NCI-H69 (cell line): ENCODE results near the gene FCN1.

Experiments
- DNase-seq: peaks from one replicate; lab custom pipeline; 2025; lab: John Stamatoyannopoulos, UW

Gene FCN1

DNA sequence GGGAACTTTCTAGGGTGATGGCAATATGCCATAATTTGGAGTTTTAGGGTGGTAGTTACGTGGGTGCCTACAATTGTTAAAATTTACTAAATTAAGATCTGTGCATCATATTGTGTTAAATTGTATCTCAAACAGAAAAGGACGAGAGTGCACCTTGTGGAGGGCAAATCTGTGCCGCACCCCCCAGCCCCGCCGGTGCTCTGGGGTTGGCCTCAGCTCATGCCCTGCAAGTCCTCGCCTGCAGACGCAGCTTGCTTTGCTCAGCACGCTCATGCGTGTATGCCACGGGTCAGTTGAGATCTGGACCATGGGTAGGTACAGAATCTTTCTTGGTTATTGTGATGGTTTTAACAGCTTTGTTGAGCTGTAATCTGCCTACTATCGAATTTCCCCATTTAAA, 33.7 kb upstream of the FCN1 start:
- DNase-seq, result no peak

DNA sequence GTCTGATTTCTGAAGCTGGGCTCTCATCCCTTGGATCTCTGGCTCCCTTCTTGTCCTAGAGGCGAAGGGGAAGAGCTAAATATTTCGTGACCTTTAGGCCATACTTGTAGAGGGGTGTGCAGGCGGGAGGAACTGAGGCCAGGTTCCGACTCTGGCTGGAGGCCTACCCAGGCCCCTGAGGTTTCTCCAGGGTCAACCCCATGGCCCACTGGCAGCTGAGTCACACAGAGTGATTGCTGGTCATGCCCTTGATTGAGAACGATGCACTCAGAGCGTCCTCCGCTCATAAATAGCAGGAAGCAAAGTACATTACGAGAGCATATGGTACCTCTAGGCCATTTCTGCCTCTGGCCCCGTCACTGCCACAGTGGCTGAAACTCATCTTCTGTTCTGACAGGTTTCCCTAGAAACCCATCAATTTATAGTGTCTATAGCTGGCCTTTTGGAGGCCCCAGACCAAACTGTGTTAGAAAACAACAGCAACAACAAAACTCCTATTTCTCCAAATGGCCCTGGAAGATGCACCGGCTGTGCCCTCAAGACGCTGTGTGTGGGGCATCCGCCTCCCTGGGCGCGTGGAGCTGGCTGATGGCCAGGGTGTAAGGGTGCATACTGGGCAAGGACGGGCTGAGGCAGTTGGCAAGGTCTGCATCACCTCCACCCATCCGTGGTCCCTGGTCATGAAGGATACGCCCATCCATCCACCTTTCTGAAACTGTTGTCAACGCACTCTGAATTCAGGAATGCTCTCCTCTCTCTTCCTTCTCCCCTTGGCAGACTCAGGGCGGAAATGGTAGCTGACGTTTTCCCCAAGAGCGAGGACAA, 32.9 kb upstream of the FCN1 start:
- no peak for DNase-seq

DNA sequence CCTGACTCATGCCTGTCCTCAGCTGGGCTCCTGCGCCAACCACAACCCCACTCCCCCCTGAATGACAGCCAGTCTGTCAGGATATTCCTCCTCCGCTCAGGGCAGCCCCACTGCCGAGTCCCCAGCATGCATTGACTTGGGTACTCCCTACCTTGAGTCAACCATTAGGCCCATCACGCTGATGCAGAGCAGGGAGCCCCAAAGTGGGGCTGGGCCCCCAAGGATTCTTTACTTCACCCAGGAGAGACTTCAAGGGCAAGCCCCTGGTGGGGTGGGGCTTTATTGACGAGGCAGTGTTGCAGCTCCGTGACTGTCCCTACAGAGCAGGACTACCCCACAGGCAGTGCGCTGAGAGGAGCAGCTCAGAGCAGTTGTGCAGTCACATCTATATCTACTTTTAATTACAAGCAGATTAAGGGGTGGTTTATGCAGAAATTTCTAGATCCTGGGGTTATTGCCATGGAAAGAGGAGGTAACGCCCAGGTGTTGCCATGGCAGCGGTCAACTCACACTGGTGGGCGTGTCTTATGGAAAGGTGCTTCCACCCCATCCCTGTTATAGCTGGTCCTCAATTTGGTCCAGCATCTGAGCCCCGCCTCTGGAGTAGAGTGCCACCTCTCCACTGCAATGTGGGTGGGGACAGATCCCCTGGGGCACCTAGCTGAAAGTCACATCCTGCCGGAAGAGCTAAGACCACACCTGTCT, 32.1 kb upstream of the FCN1 start:
- DNase-seq, result no peak

DNA sequence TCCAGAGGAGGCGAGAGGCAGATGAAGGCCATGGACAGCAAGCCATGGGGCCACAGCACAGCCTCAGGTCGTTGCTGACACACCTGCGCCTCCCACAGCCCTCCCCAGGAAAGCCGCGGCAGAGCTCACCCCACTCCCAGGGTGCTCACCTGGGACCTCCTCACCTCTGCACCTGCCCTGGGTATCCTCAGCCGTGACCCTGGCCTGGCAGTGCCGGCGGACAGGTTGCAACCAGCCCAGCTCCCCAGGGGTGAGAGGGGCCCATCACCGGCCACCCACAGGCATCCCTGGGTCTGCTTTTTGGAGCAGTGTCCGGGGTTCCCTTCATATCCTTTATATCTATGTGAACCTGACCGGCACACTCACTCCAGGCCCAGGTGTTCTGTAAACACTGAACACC, 30.4 kb upstream of the FCN1 start:
- DNase-seq, result no peak

DNA sequence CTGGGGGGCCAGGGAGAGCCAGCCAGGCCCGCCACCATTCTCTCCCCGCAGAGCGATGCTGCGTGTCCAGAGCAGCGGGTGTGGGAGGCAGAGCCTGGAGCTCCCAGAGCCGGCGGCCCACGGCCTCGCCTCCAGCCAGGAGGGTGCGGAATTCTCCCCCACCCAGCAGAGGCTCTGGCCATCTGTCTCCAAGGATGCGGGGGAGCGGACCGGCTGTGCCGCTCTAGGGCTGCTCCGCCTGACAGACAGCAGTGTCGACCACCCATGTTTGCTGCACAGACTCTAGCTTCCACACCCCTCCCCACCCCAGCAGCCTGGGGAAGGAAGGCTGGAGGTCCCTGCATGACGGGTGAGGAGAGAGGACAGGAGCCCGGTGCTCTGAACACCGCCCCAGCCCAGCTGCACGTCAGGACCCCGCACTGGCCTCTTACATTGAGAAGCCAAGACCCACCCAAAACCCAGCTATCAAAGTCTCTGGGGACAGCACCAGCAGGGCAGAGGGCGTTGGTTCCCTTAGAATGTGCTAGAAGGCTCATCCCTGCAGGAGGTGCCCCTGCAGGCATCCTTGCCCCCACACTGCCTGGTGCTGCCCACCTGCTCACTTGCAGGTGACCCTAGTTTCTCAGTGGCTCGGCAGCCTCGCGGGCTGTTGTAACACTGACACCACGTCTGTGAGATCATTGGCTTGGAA, 29.7 kb upstream of the FCN1 start:
- DNase-seq, result peak; percentile 17

DNA sequence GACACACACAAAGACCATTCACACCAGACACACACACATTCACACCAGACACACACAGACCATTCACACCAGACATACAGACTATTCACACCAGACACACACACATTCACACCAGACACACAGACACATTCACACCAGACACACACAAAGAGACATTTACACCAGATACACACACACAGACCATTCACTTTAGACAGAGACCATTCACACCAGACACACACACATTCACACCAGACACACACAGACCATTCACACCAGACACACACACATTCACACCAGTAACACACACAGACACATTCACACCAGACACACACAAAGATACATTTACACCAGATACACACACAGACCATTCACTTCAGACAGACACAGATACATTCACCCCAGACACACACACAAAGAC, 29.0 kb upstream of the FCN1 start:
- no peak for DNase-seq

DNA sequence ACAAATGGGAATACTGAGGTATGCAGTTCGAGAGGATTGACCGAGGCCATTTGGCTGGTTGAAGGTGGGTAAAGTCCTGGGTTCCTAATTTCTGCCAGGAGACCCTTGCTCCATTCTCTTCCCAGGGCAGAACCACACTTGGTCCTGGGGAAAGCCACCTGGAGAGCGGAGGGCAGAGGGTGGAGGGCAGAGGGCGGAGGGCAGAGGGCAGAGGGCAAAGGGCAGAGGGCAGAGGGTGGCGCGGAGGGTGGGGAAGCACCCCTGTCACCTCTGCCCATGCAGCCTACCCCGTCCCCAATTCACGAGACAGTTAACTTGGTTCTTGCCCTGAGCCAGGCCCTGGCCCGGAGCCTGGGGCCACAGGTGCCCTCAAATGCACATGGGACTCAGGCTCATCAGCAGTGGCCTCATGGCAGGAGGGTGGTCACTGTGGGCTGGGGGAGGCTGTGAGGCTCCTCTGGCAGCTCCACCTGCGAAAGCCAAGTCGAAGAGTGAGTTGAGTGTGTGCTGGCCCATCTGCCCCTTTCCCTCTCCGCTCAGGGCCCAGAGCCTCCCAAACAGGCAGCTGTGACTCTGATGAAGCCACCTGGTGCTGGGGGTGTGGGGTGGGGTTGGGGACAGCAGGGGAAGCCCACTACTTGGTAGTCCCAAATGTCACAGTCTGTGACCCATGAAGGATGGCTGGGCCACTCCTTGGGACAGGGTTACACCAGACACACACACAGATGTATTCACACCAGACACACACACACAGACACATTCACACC, 28.0 kb upstream of the FCN1 start:
- no peak for DNase-seq

DNA sequence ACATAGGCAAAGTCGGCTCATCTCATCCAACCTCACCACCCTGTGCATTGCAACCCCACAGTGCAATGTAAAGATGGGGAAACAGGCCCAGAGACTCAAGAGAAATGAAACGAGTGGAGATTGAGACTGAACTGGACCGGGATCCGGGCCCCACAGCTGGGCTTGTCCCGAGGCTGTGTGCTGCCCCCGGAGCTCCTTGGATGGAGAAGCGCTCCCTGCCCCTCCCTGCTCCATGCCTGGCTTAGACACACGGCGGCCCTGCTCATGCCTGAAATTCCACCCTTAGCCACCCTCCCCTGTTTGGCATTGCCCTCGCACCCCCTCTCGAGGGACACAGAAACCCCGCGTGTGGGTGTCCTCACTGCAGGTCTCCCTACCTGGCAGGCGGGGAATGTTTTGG, 27.2 kb upstream of the FCN1 start:
- no peak for DNase-seq

DNA sequence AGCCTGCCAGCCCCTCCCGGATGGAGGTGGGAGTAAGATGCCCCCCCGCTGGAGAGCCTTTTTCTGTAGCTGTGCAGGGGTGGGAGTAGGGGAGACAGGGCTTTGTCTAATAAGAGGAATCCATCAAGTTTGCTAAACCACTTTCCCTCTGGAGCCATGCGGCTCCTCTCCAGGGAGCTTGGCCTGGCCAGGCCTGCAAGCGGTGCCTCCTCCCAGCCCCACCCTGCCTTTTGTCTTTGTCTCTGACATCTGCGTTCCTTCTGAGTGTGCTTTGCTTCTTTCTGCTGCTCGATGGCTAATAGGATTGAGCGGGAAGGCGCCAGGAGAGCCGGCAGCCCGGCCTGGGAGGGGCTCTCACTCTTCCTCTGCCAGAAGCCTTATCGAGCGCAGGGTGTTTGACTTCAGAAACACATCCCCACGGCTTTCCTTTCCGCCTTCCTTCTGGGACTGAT, 26.7 kb upstream of the FCN1 start:
- peak; percentile 75 for DNase-seq

DNA sequence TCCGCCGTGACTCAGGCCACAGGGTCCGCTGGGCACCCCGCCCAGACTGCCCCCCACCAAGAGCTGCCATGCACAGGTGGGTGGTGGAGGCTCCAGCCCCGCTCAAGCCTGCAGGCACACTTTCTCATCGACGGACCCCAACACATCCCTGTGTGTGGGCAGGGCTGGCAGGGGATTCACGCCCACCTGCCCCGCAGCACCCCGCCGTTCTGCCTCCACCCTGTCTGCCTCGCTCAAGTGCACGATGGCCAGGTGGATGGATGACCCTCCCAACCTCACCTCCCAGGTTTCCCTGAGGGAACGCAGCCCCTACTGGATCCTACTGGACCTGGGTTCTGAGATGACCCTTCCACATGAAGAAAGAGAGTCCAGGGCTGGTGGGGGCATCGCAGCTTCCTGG, 26.1 kb upstream of the FCN1 start:
- DNase-seq, result no peak

DNA sequence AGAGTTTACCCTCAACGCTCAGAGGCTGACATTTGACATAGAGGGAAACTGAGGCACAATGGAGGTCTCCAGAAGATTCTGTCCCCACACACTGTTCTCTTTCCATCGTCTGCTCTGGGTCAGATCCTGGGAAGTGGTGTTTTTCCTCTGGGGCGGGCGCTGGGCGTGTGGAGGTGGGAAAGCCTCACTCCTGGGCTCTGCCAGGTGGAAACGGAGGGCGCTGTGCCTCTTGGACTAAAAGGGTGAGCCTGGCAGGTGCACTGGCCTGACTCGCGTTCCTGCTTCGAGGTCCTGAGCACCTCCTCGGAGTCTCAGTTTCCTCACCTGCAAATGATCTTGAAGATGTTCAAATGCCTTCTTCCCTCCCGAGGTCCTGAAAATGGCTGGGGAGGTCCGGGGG, 25.7 kb upstream of the FCN1 start:
- DNase-seq, result no peak

DNA sequence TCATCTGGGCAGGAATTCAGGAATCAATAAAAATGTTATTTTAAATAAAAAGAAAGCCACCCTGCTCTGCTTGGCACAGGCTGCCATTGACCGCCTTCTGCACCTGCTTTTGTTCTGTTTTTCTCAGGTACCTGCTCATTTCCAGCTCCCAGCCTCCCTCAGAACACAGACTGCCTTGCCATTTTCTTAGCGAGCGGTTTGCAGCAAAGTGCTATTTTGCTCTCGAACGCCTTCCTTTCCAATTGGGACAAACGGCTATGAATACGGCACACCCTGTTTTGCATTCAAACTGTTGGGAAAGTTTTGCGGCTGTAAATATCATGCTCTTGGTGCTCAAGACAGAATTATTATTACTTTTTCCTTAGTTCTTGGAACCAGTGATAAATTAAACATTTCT, 25.1 kb upstream of the FCN1 start:
- no peak for DNase-seq

DNA sequence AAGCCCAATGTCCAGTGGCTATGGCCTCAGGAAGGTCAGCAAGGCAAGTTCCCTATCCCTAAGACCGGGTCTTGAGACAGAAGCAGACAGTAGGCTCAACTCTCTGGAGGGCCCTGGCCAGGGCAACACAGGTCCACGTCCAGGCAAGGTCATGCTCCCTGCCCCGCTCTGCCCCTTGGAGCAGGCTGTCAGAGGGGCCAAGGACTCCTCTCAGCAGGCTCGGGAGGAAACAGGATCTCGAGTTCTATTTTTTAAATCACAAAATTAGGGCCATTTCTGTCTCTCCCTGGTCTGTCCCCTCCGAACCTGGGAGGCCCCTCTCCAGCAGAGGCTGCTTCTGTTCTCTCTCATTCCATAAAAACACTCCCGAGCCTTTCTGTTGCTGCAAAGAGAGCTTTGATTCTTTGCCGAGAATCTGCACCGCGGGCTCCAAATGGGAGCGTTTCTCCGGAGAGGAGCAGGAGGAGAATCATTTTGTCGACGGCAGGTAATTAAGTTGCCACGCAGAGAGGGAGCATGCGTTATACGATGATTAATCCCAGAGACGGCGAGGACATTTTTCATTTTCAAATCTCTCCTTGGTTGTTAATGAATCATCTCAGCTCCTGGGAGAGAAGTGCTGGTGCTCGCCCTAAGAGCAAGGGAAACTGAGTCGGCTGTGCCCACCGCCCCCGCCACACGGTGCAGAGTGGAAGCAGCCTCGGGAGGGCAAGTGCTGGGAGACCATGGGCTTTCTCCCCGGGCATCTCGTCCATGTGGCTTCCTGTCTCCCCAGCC, 24.5 kb upstream of the FCN1 start:
- peak; percentile 26 for DNase-seq

DNA sequence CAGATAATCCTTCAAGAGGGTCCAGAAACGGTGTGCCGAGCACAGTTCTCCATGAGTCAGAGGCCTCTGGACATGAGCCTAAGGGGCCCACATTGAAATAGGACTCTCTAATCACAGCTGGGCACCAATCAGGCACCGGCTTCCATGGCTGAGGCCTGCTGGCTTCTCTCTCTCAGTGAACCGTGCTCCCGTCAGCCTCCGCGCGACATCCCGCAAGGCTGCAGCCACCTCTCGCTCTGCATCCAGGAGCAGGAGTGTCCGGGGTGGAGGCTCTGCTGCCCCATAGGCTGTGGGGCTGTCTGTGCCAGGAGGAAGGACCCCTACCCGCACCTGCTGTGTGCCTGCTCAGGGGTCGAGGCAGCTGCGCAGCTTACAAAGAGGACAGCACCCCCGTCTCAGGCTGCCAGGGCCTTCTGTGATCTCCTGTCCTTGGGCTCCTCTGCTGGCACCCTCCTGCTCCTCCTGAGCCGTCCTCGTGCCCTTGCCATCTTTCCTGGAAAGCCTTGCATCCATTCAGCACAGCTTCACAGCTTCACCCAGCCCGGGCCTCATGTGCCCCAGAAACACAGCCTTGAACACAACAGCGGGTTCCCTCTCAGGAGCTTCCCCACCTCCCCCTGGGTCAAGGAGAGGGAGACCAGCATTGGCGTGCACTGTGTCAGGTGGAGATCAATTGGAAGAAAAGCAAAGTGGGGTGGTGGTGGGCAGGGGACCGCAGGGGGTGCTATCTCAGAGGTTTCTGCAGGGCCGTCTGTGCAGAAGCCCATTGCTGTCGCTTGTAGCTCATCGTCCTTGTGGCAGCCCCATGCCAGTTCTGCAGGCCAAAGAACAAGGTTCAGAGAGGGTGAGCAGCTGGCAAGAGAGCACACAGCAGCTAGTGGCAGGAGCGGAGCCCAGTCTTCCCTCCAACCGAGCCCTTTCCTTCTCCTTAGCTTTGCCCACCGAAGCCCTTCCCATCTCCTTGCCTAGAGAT, 22.8 kb upstream of the FCN1 start:
- DNase-seq, result no peak

DNA sequence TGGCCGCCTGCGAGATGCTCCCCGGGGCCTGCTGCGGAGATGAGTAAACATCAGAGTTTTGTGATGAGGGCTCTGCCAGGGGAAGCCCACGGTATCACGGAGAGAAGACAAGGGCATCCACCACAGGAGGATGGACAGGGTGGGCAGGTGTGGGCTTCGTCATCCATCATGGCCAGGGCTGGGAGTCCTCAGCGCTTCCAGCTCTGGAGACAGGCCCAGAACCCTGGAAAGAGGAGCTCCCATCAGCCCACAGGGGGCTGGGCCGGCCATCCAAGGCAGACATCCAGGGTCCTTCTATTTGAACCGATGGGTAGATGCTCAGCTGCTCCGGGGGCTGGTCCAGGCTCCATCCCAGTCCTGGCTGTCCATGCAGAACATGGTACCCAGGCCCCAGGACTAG, 22.1 kb upstream of the FCN1 start:
- no peak for DNase-seq

DNA sequence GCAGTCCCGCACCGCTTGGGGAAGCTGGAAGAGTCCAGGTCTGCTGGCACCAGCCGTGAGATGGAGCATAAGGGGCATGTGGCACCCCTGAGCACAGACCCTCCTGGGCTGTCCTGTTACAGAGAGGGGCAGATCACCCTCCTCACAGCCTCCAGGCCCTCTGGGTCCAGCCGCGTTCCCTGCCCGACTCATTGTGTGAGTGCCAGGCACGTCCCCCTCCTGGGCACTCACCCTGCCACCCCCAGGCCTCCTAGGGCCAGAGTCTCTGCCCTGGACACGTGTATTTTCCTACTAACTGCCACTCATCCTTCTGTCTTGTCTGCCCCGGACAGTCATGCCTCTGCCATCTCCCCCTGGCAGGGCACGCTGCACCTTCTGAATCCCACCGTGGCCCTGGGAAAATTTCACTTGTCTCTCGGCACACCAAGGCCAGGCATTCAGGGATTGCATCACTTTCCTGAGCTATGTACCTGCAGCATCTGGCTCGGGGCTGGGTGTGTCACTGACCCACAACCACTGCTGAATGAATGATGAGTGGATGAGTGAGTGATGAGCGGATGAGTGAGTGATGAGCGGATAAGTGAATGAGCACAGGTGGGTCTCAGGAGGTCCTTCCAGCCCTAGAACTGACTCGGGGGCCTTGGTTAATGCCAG, 21.5 kb upstream of the FCN1 start:
- no peak for DNase-seq

DNA sequence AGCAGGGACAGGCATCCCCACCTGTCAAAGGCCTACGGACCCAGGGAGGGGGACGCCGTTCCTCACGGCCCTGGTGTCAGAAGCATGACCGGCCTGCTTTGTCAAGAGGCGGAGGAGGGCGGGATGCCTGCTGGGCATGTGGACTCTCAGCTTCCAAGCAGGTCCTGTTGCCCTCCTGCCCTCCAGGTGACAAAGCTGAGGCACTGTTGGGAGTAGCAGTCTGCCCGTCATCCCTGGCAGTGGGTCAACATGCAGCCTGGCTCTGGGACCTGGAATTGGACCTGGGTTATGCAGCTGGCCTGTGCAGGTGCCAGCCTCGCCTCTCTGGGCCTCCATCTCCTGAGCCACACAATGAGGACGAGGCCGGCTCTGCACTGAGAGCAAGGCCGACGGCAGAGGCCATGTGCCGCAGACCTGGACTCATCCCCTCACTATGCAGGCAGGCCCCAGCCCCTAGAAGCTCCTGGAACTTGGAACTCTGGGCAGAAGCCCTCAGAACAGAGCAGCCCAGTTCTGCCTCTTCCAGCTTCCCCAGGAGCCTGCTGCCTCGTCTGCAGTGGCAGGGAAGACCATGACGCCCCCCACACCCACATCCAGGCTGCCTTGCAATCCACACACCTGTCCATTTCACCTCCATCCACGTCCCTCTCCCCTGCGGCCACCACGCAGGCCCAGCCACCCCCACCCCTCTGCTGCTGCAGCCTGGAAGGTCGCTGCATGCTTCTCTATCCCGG, 20.8 kb upstream of the FCN1 start:
- no peak for DNase-seq

DNA sequence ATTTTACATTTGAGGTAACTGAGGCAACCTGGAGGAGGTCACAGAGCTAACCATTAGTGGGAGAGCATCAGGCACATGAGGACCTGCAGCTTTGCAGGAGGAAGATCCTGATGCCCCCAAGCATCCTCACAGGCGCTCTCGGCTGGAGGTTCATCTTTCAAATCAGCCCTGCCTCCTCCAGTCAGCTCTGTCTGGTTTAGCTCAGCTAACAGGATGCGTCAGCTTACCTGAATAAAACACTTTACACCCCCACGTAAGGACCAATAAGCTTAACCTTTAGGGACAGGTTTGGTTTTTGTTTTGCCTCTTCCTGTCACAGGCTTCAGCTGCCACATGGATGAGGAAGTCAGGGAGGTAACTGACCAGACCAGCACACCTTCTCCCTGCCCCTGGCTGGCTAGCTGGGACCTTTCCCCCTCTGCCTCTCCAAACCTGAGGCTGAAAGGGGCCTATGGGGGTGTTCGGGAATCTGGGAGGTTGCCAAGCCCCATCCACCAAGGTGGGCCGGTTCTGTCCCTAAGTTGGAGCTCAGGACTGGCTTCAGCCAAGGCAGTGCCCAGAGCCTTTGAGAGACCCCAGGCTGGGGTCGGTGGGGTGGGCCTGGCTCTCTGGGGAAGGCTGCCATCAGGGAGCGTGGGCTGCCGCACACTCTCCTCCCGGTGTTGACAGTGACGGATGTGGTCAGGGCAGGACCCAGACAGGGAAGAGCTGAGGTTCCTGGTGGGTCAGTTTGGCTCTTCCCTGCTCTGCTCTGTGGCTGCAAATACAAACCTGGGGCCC, 20.0 kb upstream of the FCN1 start:
- DNase-seq, result no peak
